ENCODE data around the gene CST7.

Gene CST7

DNA sequence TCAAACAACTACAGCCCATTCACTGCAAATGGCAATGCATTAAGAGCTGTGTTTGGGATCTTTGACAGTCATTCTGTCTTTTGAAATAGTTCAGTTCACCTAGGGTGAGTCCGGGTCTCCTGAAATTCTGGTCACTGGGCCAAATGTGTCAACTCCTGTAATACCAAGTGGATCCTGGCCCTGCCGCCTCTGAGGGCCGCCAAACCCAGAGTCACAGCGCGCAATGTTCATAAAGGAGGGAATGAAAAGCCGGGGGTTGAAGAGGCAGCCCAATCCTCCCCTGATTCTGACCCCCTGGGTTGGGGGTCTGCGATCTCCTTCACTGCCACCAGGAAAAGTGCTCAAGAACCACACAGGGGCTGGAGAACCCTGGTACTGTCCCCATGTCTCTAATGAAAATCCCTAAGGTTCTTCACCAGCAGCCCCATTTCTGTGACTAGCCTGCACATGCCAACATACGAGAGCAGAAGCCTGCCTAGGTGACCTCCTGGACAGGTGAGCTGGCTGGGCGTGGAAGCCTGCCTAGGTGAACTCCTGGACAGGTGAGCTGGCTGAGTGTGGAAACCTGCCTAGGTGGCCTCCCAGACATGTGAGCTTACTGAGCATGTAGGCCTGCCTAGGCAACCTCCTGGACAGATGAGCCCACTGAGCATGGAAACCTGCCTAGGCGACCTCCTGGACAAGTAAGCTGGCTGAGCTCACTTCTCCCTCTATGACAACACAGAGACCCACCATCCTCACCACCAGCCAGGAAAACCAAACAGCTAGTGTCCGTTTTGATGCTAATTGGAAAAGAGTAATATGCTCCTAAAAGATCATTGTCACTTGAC, 59.5 kb downstream of the CST7 start:
- no peak for DNase-seq (ENCODE audit: low spot score)
- TF ChIP-seq, protein P1, sequence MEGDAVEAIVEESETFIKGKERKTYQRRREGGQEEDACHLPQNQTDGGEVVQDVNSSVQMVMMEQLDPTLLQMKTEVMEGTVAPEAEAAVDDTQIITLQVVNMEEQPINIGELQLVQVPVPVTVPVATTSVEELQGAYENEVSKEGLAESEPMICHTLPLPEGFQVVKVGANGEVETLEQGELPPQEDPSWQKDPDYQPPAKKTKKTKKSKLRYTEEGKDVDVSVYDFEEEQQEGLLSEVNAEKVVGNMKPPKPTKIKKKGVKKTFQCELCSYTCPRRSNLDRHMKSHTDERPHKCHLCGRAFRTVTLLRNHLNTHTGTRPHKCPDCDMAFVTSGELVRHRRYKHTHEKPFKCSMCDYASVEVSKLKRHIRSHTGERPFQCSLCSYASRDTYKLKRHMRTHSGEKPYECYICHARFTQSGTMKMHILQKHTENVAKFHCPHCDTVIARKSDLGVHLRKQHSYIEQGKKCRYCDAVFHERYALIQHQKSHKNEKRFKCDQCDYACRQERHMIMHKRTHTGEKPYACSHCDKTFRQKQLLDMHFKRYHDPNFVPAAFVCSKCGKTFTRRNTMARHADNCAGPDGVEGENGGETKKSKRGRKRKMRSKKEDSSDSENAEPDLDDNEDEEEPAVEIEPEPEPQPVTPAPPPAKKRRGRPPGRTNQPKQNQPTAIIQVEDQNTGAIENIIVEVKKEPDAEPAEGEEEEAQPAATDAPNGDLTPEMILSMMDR (IDR thresholded peaks at IDR 0.05; ENCODE audit: extremely low read depth, insufficient read depth, missing control alignments) = no peak
- in situ Hi-C loops (cut with MboI; ENCODE audit: low pct_unique_long_range_greater_than_20kb, low sequenced_read_pairs, unreplicated experiment) = no loop called here

All from GM13977 (cell line).